Measurements from ENCODE around the gene SAYSD1.

Gene SAYSD1

DNA sequence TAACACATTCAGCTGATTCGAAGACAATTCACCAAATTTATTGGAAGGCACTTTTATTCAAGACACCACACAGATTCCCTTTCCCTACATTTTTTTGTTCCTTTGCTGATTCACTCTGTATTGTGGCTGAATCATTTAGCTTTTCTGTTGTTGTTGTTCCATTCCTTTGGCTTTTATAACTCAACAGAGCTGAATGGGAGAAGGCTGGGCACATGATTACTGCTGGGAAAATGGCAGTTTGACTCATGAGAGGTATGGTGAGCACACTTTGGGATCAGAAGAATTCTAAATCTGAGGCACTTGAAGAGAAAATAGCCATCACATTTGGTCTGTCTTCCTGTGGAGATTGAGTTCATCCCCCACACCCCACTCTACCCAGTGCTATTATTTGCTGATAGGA lies 15.7 kb upstream of the SAYSD1 start:
- no peaks in the 10 kb centered on the region for H4K20me1 ChIP-seq (ENCODE audit: low read depth, low read length)
- H2AFZ ChIP-seq (ENCODE audit: low read depth, low read length, severe bottlenecking): no peak overlapping the region
- no peaks in the 10 kb centered on the region for H3F3A ChIP-seq (ENCODE audit: insufficient read depth)
- H3K79me2 ChIP-seq (ENCODE audit: insufficient read depth, low read length): no peaks in the 10 kb centered on the region
- no peak overlapping the region for H3K9ac ChIP-seq (ENCODE audit: low read length)
- no peaks in the 10 kb centered on the region; the same call in 1 of the 2 replicates for H3K9me2 ChIP-seq (replicated peaks; ENCODE audit: insufficient read depth, low read length)
- H3K9me3 ChIP-seq (ENCODE audit: insufficient read depth, low read length): no peaks in the 10 kb centered on the region
- H3K4me2 ChIP-seq (ENCODE audit: low read depth, low read length, poor library complexity, severe bottlenecking): no peak overlapping the region
- no peaks in the 10 kb centered on the region for H3K27me3 ChIP-seq (ENCODE audit: low read length)
- no peaks in the 10 kb centered on the region for H3K36me3 ChIP-seq (ENCODE audit: low read length)
- H3K27ac ChIP-seq (ENCODE audit: low read depth, low read length): no peak overlapping the region
- H3K4me3 ChIP-seq (ENCODE audit: insufficient read depth, low read length, poor library complexity, severe bottlenecking): no peak overlapping the region
- TF ChIP-seq, protein P1, sequence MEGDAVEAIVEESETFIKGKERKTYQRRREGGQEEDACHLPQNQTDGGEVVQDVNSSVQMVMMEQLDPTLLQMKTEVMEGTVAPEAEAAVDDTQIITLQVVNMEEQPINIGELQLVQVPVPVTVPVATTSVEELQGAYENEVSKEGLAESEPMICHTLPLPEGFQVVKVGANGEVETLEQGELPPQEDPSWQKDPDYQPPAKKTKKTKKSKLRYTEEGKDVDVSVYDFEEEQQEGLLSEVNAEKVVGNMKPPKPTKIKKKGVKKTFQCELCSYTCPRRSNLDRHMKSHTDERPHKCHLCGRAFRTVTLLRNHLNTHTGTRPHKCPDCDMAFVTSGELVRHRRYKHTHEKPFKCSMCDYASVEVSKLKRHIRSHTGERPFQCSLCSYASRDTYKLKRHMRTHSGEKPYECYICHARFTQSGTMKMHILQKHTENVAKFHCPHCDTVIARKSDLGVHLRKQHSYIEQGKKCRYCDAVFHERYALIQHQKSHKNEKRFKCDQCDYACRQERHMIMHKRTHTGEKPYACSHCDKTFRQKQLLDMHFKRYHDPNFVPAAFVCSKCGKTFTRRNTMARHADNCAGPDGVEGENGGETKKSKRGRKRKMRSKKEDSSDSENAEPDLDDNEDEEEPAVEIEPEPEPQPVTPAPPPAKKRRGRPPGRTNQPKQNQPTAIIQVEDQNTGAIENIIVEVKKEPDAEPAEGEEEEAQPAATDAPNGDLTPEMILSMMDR (IDR thresholded peaks at IDR 0.05; ENCODE audit: insufficient read depth, low read length, poor library complexity, severe bottlenecking): no peak
- TF ChIP-seq EZH2phosphoT487 (conservative IDR thresholded peaks at IDR 0.05; ENCODE audit: low read length): no peak

DNA sequence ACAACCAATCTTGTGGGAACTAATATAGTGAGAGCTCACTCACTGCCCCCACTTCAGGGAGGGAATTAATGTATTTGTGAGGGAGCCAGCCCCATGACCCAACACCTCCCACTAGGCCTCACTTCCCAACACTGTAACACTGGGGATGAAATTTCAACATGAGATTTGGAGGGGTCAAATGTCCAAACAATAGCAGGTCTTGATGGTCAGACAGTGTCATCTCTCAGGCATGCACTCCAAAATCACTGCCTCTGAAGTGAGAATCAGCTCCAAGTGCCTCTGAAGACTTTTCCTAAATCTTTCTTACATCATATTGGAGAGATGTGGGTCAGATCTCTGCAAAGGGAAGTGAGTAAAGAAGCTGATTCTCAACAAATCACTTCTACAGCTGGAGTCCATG lies 13.8 kb upstream of the SAYSD1 start:
- no peaks in the 10 kb centered on the region for H3K79me2 ChIP-seq (ENCODE audit: insufficient read depth, low read length)

DNA sequence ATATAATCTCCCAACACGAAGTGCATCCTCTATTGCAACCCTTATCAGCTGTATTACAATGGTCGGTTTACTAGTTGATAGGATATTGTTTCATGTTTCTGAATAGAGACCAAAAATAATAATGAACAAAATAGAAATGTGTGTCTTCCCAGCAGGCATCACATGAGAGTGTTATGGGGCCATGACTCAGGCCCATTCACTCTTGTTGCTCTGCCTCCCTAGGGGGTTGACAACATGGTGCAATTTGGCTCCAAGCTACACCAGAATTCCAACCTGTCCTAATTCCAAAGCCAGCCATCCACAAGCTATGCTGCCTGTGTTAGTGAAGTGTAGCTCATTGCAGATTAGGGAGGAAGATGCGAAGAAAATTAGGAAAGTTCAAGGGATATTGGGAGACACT lies 13.1 kb upstream of the SAYSD1 start:
- no peaks in the 10 kb centered on the region for H3F3A ChIP-seq (ENCODE audit: insufficient read depth)
- TF ChIP-seq EZH2phosphoT487 (conservative IDR thresholded peaks at IDR 0.05; ENCODE audit: low read length): no peak
- TF ChIP-seq, protein P1 (IDR thresholded peaks at IDR 0.05; ENCODE audit: insufficient read depth, low read length, poor library complexity, severe bottlenecking): no peak
- H3K9me2 ChIP-seq (replicated peaks; ENCODE audit: insufficient read depth, low read length): no peaks in the 10 kb centered on the region; the same call in 1 of the 2 replicates
- no peak overlapping the region for H3K9ac ChIP-seq (ENCODE audit: low read length)
- no peaks in the 10 kb centered on the region for H3K27me3 ChIP-seq (ENCODE audit: low read length)
- no peaks in the 10 kb centered on the region for H3K9me3 ChIP-seq (ENCODE audit: insufficient read depth, low read length)
- no peaks in the 10 kb centered on the region for H3K79me2 ChIP-seq (ENCODE audit: insufficient read depth, low read length)
- no peak overlapping the region for H3K4me3 ChIP-seq (ENCODE audit: insufficient read depth, low read length, poor library complexity, severe bottlenecking)
- H4K20me1 ChIP-seq (ENCODE audit: low read depth, low read length): no peaks in the 10 kb centered on the region
- no peak overlapping the region for H2AFZ ChIP-seq (ENCODE audit: low read depth, low read length, severe bottlenecking)
- H3K36me3 ChIP-seq (ENCODE audit: low read length): no peaks in the 10 kb centered on the region
- H3K27ac ChIP-seq (ENCODE audit: low read depth, low read length): no peak overlapping the region
- H3K4me2 ChIP-seq (ENCODE audit: low read depth, low read length, poor library complexity, severe bottlenecking): no peak overlapping the region

More for the DNA sequence above, 13.8 kb upstream of the SAYSD1 start:
- no peaks in the 10 kb centered on the region for H3K27me3 ChIP-seq (ENCODE audit: low read length)
- no peak overlapping the region for H3K27ac ChIP-seq (ENCODE audit: low read depth, low read length)
- no peak overlapping the region for H3K9ac ChIP-seq (ENCODE audit: low read length)
- H3F3A ChIP-seq (ENCODE audit: insufficient read depth): no peaks in the 10 kb centered on the region
- H2AFZ ChIP-seq (ENCODE audit: low read depth, low read length, severe bottlenecking): no peak overlapping the region
- H3K36me3 ChIP-seq (ENCODE audit: low read length): no peaks in the 10 kb centered on the region
- no peaks in the 10 kb centered on the region for H3K9me3 ChIP-seq (ENCODE audit: insufficient read depth, low read length)
- H4K20me1 ChIP-seq (ENCODE audit: low read depth, low read length): no peaks in the 10 kb centered on the region
- no peaks in the 10 kb centered on the region; the same call in 1 of the 2 replicates for H3K9me2 ChIP-seq (replicated peaks; ENCODE audit: insufficient read depth, low read length)
- H3K4me2 ChIP-seq (ENCODE audit: low read depth, low read length, poor library complexity, severe bottlenecking): no peak overlapping the region
- H3K4me3 ChIP-seq (ENCODE audit: insufficient read depth, low read length, poor library complexity, severe bottlenecking): no peak overlapping the region
- TF ChIP-seq, protein P1 (IDR thresholded peaks at IDR 0.05; ENCODE audit: insufficient read depth, low read length, poor library complexity, severe bottlenecking): no peak
- TF ChIP-seq EZH2phosphoT487 (conservative IDR thresholded peaks at IDR 0.05; ENCODE audit: low read length): no peak
